Measurements from ENCODE around the gene CDPF1.

Gene CDPF1

GRCh38 chr22:46256358-46256958 is 6.4 kb upstream of the CDPF1 start:
- DNase-seq = no peak

GRCh38 chr22:46251816-46252380 is 1.8 kb upstream of the CDPF1 start:
- no peak for DNase-seq

- DNase-seq = no peak
Observed at GRCh38 chr22:46251266-46251665, 1.2 kb upstream of the CDPF1 start.

- no peak for DNase-seq
Observed at GRCh38 chr22:46250783-46251125, 661 bp upstream of the CDPF1 start.

- DNase-seq = no peak
Observed at GRCh38 chr22:46247443-46247975, 2.6 kb downstream of the CDPF1 start.

- no peak for DNase-seq
Observed at GRCh38 chr22:46246178-46246577, 3.9 kb downstream of the CDPF1 start.

- no peak for DNase-seq
Observed at GRCh38 chr22:46245511-46245910, 4.6 kb downstream of the CDPF1 start.

- DNase-seq = no peak
Observed at GRCh38 chr22:46244771-46245170, 5.3 kb downstream of the CDPF1 start.

GRCh38 chr22:46242076-46242475 is 8.0 kb downstream of the CDPF1 start:
- no peak for DNase-seq

GRCh38 chr22:46241396-46242007 is 8.6 kb downstream of the CDPF1 start:
- DNase-seq = no peak

GRCh38 chr22:46240907-46241306 is 9.2 kb downstream of the CDPF1 start:
- no peak for DNase-seq

- DNase-seq = no peak
Observed at GRCh38 chr22:46240506-46240905, 9.6 kb downstream of the CDPF1 start.

- DNase-seq = no peak
Observed at GRCh38 chr22:46240073-46240472, 10.0 kb downstream of the CDPF1 start.

- DNase-seq = no peak
Observed at GRCh38 chr22:46239261-46240048, 10.6 kb downstream of the CDPF1 start.

- DNase-seq = no peak
Observed at GRCh38 chr22:46238541-46238940, 11.6 kb downstream of the CDPF1 start.

- DNase-seq = no peak
Observed at GRCh38 chr22:46237453-46238124, 12.5 kb downstream of the CDPF1 start.

- DNase-seq = no peak
Observed at GRCh38 chr22:46234969-46235368, 15.1 kb downstream of the CDPF1 start.

GRCh38 chr22:46233231-46233630 is 16.9 kb downstream of the CDPF1 start:
- DNase-seq = no peak

- no peak for DNase-seq
Observed at GRCh38 chr22:46230262-46230901, 19.7 kb downstream of the CDPF1 start.

GRCh38 chr22:46229701-46230100 is 20.4 kb downstream of the CDPF1 start:
- no peak for DNase-seq

GRCh38 chr22:46226577-46226976 is 23.5 kb downstream of the CDPF1 start:
- no peak for DNase-seq

GRCh38 chr22:46225631-46226030 is 24.5 kb downstream of the CDPF1 start:
- DNase-seq = no peak

GRCh38 chr22:46224898-46225290 is 25.2 kb downstream of the CDPF1 start:
- no peak for DNase-seq

All from stimulated activated CD4-positive, alpha-beta T cell treated with anti-CD3 and anti-CD28 coated beads, Interleukin-2, amount 100 ng/mL, for 48 hours (primary cell).